Neural cell (in vitro differentiated cells): ENCODE data around the gene FRS3. TPM values are rescaled to one million over a fixed set of nuclear protein-coding genes. Genes with fewer than 3 reads are reported as not detected.

Experiments used
- H2AFZ ChIP-seq: fragments of 200-600, 300-800 bp; sonication (generic), shearing (Covaris generic); 2 replicates; pipeline ENCODE4 v1.6.0; 2014; ENCODE audit warnings: low read depth, mild to moderate bottlenecking, antibody characterized with exemption, low read length, moderate library complexity
- H3F3A ChIP-seq: fragments of 200-600 bp; shearing (Covaris generic); 2 replicates; pipeline ENCODE4 v1.6.1; 2016; ENCODE audit warnings: mild to moderate bottlenecking, moderate library complexity, mixed read lengths, antibody characterized with exemption, low read length; ENCODE audit not compliant: insufficient read depth, poor library complexity, severe bottlenecking
- H3K27ac ChIP-seq: fragments of 200-600, 300-800 bp; sonication (generic), shearing (Covaris generic); 2 replicates; pipeline ENCODE4 v1.5.1; 2014; ENCODE audit warnings: mild to moderate bottlenecking, low read length, moderate library complexity
- H3K27me3 ChIP-seq: fragments of 300-800, 200-600 bp; sonication (generic), shearing (Covaris generic); 2 replicates; pipeline ENCODE4 v1.6.0; 2014; ENCODE audit warnings: mild to moderate bottlenecking, low read depth, low read length, moderate library complexity; ENCODE audit not compliant: insufficient read depth
- H3K36me3 ChIP-seq: fragments of 300-800, 200-600 bp; sonication (generic), shearing (Covaris generic); 2 replicates; pipeline ENCODE4 v1.5.1; 2014; ENCODE audit warnings: mild to moderate bottlenecking, antibody characterized with exemption, low read length, moderate library complexity; ENCODE audit not compliant: insufficient read depth
- H3K4me2 ChIP-seq: fragments of 300-800, 200-600 bp; sonication (generic), shearing (Covaris generic); 2 replicates; pipeline ENCODE4 v1.6.0; 2014; ENCODE audit warnings: mild to moderate bottlenecking, low read length
- H3K4me3 ChIP-seq: fragments of 300-800, 200-600 bp; sonication (generic), shearing (Covaris generic); 2 replicates; pipeline ENCODE4 v1.5.1; 2014; ENCODE audit warnings: mild to moderate bottlenecking, low read length, moderate library complexity
- H3K79me2 ChIP-seq: fragments of 200-600 bp; shearing (Covaris generic); replicated peaks from 2 replicates; pipeline ENCODE4 v1.6.0; 2014; ENCODE audit warnings: mild to moderate bottlenecking, low read length, moderate library complexity; ENCODE audit not compliant: insufficient read depth
- H3K9ac ChIP-seq: fragments of 300-800, 200-600 bp; sonication (generic), shearing (Covaris generic); 2 replicates; pipeline ENCODE4 v1.6.1; 2016; ENCODE audit warnings: mild to moderate bottlenecking, low read length, mixed read lengths
- H3K9me2 ChIP-seq: fragments of 200-600 bp; shearing (Covaris generic); 2 replicates; pipeline ENCODE4 v1.6.1; 2016; ENCODE audit warnings: mild to moderate bottlenecking, low read length, mixed read lengths; ENCODE audit not compliant: insufficient read depth
- H3K9me3 ChIP-seq: fragments of 200-600, 300-800 bp; sonication (generic), shearing (Covaris generic); 2 replicates; pipeline ENCODE4 v1.6.1; 2016; ENCODE audit warnings: mild to moderate bottlenecking, mixed run types, low read length, moderate library complexity, mixed read lengths
- H4K20me1 ChIP-seq: fragments of 200-600 bp; shearing (Covaris generic); 2 replicates; pipeline ENCODE4 v1.6.1; 2016; ENCODE audit warnings: mild to moderate bottlenecking, mixed run types; ENCODE audit not compliant: insufficient read depth
- CTCF ChIP-seq: fragments of 450-650 bp; IDR thresholded peaks from 2 replicates; pipeline ENCODE4 v1.5.1; 2014; ENCODE audit warnings: antibody characterized with exemption, mild to moderate bottlenecking, moderate library complexity; ENCODE audit not compliant: poor library complexity, severe bottlenecking
- EP300 ChIP-seq: fragments of 450-650 bp; conservative IDR thresholded peaks from 2 replicates; pipeline ENCODE4 v1.6.1; 2014; ENCODE audit warnings: antibody characterized with exemption, mild to moderate bottlenecking, moderate library complexity; ENCODE audit not compliant: poor library complexity, severe bottlenecking
- EZH2 ChIP-seq: fragments of 200-600, 300-800 bp; shearing (Covaris generic), sonication (generic); IDR thresholded peaks from 2 replicates; pipeline ENCODE4 v1.6.1; 2014; ENCODE audit warnings: antibody characterized with exemption, low read length, borderline replicate concordance, mild to moderate bottlenecking; ENCODE audit not compliant: insufficient read depth, poor library complexity, severe bottlenecking
- MXI1 ChIP-seq: fragments of 450-650 bp; conservative IDR thresholded peaks from 2 replicates; pipeline ENCODE4 v1.6.1; 2014; ENCODE audit warnings: antibody characterized with exemption, mild to moderate bottlenecking; ENCODE audit not compliant: poor library complexity, severe bottlenecking
- POLR2AphosphoS5 ChIP-seq: IDR thresholded peaks from 2 replicates; pipeline ENCODE4 v1.6.1; 2012
- RAD21 ChIP-seq: fragments of 450-650 bp; conservative IDR thresholded peaks from 2 replicates; pipeline ENCODE4 v1.6.1; 2014; ENCODE audit warnings: antibody characterized with exemption, mild to moderate bottlenecking, moderate library complexity
- REST ChIP-seq: IDR thresholded peaks from 2 replicates; pipeline ENCODE4 v1.6.1; 2012; ENCODE audit warnings: borderline replicate concordance
- SMC3 ChIP-seq: fragments of 450-650 bp; conservative IDR thresholded peaks from 2 replicates; pipeline ENCODE4 v1.6.1; 2014; ENCODE audit warnings: antibody characterized with exemption, mild to moderate bottlenecking, moderate library complexity; ENCODE audit not compliant: poor library complexity
- TAF1 ChIP-seq: IDR thresholded peaks from 2 replicates; pipeline ENCODE4 v1.6.1; 2012; ENCODE audit warnings: low read depth
- polyA plus RNA-seq: library from polyadenylated mRNA; depleted of rRNA; stranded (reverse); fragments of >200 nt; gene quantifications from 2 replicates; pipeline ENCODE4 v1.2.3, GENCODE V29; 2014

Gene FRS3
- polyA plus RNA-seq, 1 donor from 2014 or later: 15.7 TPM

DNA sequence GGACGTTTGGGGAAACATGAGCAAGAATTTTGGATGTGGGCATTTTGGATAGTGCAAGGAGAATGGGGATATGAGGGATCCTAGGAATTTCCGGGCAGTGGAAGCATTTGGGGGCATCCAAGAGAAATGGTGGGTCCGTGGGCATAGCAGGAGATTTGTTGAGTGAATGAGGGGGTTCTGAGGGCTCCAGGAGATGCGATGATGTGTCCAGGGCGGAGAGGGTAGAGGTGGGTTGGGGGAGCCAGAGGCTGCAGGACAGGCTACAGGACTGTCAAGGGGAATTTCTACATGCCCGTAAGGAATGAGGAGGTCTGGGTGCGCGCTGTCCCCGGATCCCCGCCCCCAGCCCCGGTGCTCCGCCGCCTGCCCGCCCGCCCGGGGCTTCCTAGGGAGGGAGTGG is 364 bp downstream of the FRS3 start:
- H3K9me3 ChIP-seq: no peaks in the 10 kb centered on the region
- TF ChIP-seq RAD21 (no peak), SMC3 (no peak), TAF1 (no peak), MXI1 (no peak)
- no peaks in the 10 kb centered on the region for H3K9me2 ChIP-seq
- H3K4me2 ChIP-seq: peak overlapping the region; percentile 81
- peak overlapping the region; percentile 80 for H3K4me3 ChIP-seq
- H3K27me3 ChIP-seq: no peaks in the 10 kb centered on the region
- H3F3A ChIP-seq: no peaks in the 10 kb centered on the region
- peak overlapping the region; percentile 40 for H2AFZ ChIP-seq
- no peaks in the 10 kb centered on the region for H4K20me1 ChIP-seq
- peak overlapping the region; percentile 79 for H3K9ac ChIP-seq
- no peaks in the 10 kb centered on the region for H3K79me2 ChIP-seq
- H3K27ac ChIP-seq: no peak overlapping the region
- no peaks in the 10 kb centered on the region for H3K36me3 ChIP-seq

DNA sequence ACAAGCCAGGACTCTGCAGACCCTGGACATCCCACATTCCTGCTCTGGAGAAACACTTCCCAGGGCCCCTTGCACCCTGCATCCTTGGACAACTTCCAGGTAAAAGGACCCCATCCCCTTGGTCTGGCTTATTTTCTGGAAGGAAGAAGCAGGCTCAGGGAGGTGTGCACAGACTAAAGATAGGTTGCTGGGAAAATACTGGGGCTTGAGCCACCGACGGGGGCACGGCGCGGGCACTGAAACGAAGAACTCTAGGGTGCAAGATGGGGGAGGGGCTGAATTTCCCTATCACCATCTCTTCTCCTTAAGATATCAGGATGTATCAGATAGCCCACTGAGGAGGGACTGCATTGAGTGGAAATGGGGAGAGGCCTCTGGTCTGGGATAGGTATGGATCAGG is 805 bp downstream of the FRS3 start:
- no peaks in the 10 kb centered on the region for H3F3A ChIP-seq
- H3K4me2 ChIP-seq: peak overlapping the region; percentile 81
- peak overlapping the region; percentile 40 for H2AFZ ChIP-seq
- H3K79me2 ChIP-seq: no peaks in the 10 kb centered on the region
- H3K36me3 ChIP-seq: no peaks in the 10 kb centered on the region
- no peaks in the 10 kb centered on the region for H3K9me3 ChIP-seq
- H3K27ac ChIP-seq: no peak overlapping the region
- H3K9ac ChIP-seq: peak overlapping the region; percentile 79
- TF ChIP-seq EZH2 (no peak), TAF1 (no peak), EP300 (no peak), POLR2AphosphoS5 (no peak)
- no peaks in the 10 kb centered on the region for H3K27me3 ChIP-seq
- H4K20me1 ChIP-seq: no peaks in the 10 kb centered on the region
- peak overlapping the region; percentile 80 for H3K4me3 ChIP-seq
- H3K9me2 ChIP-seq: no peaks in the 10 kb centered on the region

GRCh38 chr6:41777551-41778285 is 2.0 kb downstream of the FRS3 start:
- TF ChIP-seq RAD21: no peak
- H3K79me2 ChIP-seq: no peaks in the 10 kb centered on the region

GRCh38 chr6:41775293-41775882 is 4.3 kb downstream of the FRS3 start:
- H3K9me2 ChIP-seq: no peaks in the 10 kb centered on the region
- no peak overlapping the region for H3K27ac ChIP-seq
- H3K79me2 ChIP-seq: no peaks in the 10 kb centered on the region
- no peak overlapping the region for H3K9ac ChIP-seq
- H3K9me3 ChIP-seq: no peaks in the 10 kb centered on the region
- no peaks in the 10 kb centered on the region for H3K36me3 ChIP-seq
- H3K4me2 ChIP-seq: no peak overlapping the region
- TF ChIP-seq SMC3 (no peak), RAD21 (no peak), EZH2 (no peak), EP300 (no peak), POLR2AphosphoS5 (no peak), TAF1 (no peak), CTCF (no peak), REST (no peak), MXI1 (no peak)
- H3F3A ChIP-seq: no peaks in the 10 kb centered on the region
- H2AFZ ChIP-seq: no peak overlapping the region
- H3K27me3 ChIP-seq: no peaks in the 10 kb centered on the region
- no peak overlapping the region for H3K4me3 ChIP-seq
- H4K20me1 ChIP-seq: no peaks in the 10 kb centered on the region

More at GRCh38 chr6:41777551-41778285, 2.0 kb downstream of the FRS3 start:
- Histone ChIP-seq H3K27me3 (no peaks in the 10 kb centered on the region), H3K9me3 (no peaks in the 10 kb centered on the region), H3K4me2 (no peak overlapping the region), H3K27ac (no peak overlapping the region), H3F3A (no peaks in the 10 kb centered on the region), H4K20me1 (no peaks in the 10 kb centered on the region), H3K4me3 (no peak overlapping the region), H2AFZ (no peak overlapping the region), H3K9me2 (no peaks in the 10 kb centered on the region), H3K9ac (no peak overlapping the region), H3K36me3 (no peaks in the 10 kb centered on the region)
